ENCODE measurements around the gene SLC7A5.

DNA sequence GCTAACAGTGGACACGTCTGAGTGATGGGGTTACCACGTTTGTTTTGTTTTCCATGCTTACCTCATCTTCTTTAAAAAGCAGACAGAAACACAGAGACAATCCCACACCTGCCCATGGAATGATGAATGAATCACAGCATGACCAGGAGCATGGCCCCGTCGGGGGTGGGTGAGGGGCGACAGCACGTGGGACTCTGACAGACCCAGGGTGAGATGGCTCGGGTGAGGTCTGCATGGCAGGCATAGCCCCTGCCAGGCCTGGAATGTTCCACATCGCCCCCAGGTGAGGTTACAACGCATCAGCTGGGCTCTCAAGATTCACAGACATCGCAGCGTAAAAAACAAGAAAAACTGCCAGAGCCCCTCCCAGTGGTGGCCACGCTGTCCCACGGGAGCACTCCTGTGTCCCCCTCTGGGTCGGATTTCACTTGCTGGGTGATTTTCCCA is 18.1 kb downstream of the SLC7A5 start:
- TF ChIP-seq, protein P1, sequence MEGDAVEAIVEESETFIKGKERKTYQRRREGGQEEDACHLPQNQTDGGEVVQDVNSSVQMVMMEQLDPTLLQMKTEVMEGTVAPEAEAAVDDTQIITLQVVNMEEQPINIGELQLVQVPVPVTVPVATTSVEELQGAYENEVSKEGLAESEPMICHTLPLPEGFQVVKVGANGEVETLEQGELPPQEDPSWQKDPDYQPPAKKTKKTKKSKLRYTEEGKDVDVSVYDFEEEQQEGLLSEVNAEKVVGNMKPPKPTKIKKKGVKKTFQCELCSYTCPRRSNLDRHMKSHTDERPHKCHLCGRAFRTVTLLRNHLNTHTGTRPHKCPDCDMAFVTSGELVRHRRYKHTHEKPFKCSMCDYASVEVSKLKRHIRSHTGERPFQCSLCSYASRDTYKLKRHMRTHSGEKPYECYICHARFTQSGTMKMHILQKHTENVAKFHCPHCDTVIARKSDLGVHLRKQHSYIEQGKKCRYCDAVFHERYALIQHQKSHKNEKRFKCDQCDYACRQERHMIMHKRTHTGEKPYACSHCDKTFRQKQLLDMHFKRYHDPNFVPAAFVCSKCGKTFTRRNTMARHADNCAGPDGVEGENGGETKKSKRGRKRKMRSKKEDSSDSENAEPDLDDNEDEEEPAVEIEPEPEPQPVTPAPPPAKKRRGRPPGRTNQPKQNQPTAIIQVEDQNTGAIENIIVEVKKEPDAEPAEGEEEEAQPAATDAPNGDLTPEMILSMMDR (conservative IDR thresholded peaks at IDR 0.05; ENCODE audit: low read length) = no peak
- no peak for TF ChIP-seq EZH2phosphoT487 (IDR thresholded peaks at IDR 0.05; ENCODE audit: borderline replicate concordance, low read depth, low read length)
